HEK293 (cell line): ENCODE data around the gene EEF1A2.

Experiments used
- CTCF ChIP-seq: fragments of 450-650 bp; formaldehyde crosslinking; IDR thresholded peaks from 2 replicates; pipeline ENCODE4 v1.5.1; 2016; ENCODE audit warnings: missing biosample characterization, missing genetic modification characterization
- ZNF510 ChIP-seq: fragments of 450-650 bp; formaldehyde crosslinking; IDR thresholded peaks from 2 replicates; pipeline ENCODE4 v1.5.1; 2018; ENCODE audit warnings: mild to moderate bottlenecking, missing genetic modification characterization, missing biosample characterization; ENCODE audit not compliant: insufficient replicate concordance

- TF ChIP-seq CTCF (tag by site-specific recombination) (no peak), ZNF510 (tag by site-specific recombination) (no peak)
These were observed 52.5 kb downstream of the EEF1A2 start for GRCh38 chr20:63446216-63447024.
